K562 (cell line): ENCODE measurements around the gene UCHL5. TPM values are rescaled to one million over a fixed set of nuclear protein-coding genes. Genes with fewer than 3 reads are reported as not detected.
A peak's percentile ranks its signal among the peaks of the same experiment; 100 is the strongest.

ENCODE experiments used
- ARID2 ChIP-seq: fragments of 450-650 bp; IDR thresholded peaks from 2 replicates; pipeline ENCODE4 v1.6.1; 2017; ENCODE audit warnings: antibody characterized with exemption, mild to moderate bottlenecking
- ARID4B ChIP-seq: sonication (generic); formaldehyde crosslinking; IDR thresholded peaks from 2 replicates; pipeline ENCODE4 v1.8.0; 2022; ENCODE audit warnings: mild to moderate bottlenecking, missing genetic modification reagents
- ASH1L ChIP-seq: fragments of 450-650 bp; IDR thresholded peaks from 2 replicates; pipeline ENCODE4 v1.6.1; 2018; ENCODE audit warnings: borderline replicate concordance, mild to moderate bottlenecking, low read depth; ENCODE audit not compliant: partially characterized antibody
- CC2D1A ChIP-seq: fragments of 450-650 bp; IDR thresholded peaks from 2 replicates; pipeline ENCODE4 v1.6.1; 2017; ENCODE audit warnings: mild to moderate bottlenecking
- FOXJ3 ChIP-seq: sonication (generic); formaldehyde crosslinking; IDR thresholded peaks from 2 replicates; pipeline ENCODE4 v1.4.0; 2020; ENCODE audit warnings: mild to moderate bottlenecking, missing genetic modification reagents
- HCFC1 ChIP-seq: IDR thresholded peaks from 2 replicates; pipeline ENCODE4 v1.6.1; 2012; ENCODE audit warnings: low read depth, low read length, improper control_type of control experiment
- HEY1 ChIP-seq: fragments of 250-450 bp; sonication (Bioruptor Pico); IDR thresholded peaks from 2 replicates; pipeline ENCODE4 v1.5.0; 2020; ENCODE audit warnings: mild to moderate bottlenecking, moderate library complexity, borderline replicate concordance
- KHSRP ChIP-seq: fragments of 450-650 bp; IDR thresholded peaks from 2 replicates; pipeline ENCODE4 v1.6.1; 2017
- NONO ChIP-seq, 2 experiments: fragments of 200-400 bp in 1 of 2; fragments of 450-650 bp in 1 of 2; formaldehyde crosslinking in 1 of 2; IDR thresholded peaks; 2 replicates each; pipeline ENCODE4 v1.6.1; 2017; ENCODE audit warnings: low read depth in 2 of 2, mild to moderate bottlenecking in 2 of 2, moderate library complexity in 2 of 2, low read length in 1 of 2
- NR3C1 ChIP-seq: sonication (generic); formaldehyde crosslinking; IDR thresholded peaks from 2 replicates; pipeline ENCODE4 v1.8.1; 2022; ENCODE audit warnings: missing genetic modification reagents
- RBM39 ChIP-seq: fragments of 200-400 bp; formaldehyde crosslinking; optimal IDR thresholded peaks from 2 replicates; pipeline ENCODE3; 2018; ENCODE audit warnings: low read depth, low read length
- SMAD3 ChIP-seq: fragments of 450-650 bp; formaldehyde crosslinking; conservative IDR thresholded peaks from 2 replicates; pipeline ENCODE4 v1.4.0; 2020; ENCODE audit warnings: mild to moderate bottlenecking
- SMARCE1 ChIP-seq: fragments of 450-650 bp; IDR thresholded peaks from 2 replicates; pipeline ENCODE4 v1.7.1; 2016; ENCODE audit warnings: mild to moderate bottlenecking
- ZBTB1 ChIP-seq: sonication (generic); formaldehyde crosslinking; IDR thresholded peaks from 2 replicates; pipeline ENCODE4 v1.8.1; 2023; ENCODE audit warnings: missing genetic modification reagents, low read depth, mild to moderate bottlenecking, borderline replicate concordance
- ZNF644 ChIP-seq: fragments of 200-800 bp; sonication (Bioruptor generic); IDR thresholded peaks from 2 replicates; pipeline ENCODE4 v1.6.1; 2016; ENCODE audit warnings: low read depth, missing genetic modification characterization, missing compliant biosample characterization
- ZNF780A ChIP-seq: fragments of 250-450 bp; sonication (Bioruptor Pico); IDR thresholded peaks from 2 replicates; pipeline ENCODE4 v1.5.0; 2021; ENCODE audit warnings: mild to moderate bottlenecking
- polyA plus RNA-seq, 8 experiments: library from polyadenylated mRNA; depleted of rRNA in 4 of 8; stranded (reverse) in 5 of 8; unstranded in 3 of 8; fragments of >200 nt; fragmentation: Nextera tagmentation in 2 of 8; fragmentation: Illumina TruSeq in 1 of 8; extraction: Ambion mirVana in 2 of 8; extraction: Trizol in 1 of 8; gene quantifications; 2 replicates each; pipeline versions ENCODE4 v1.2.1 to v1.2.3, GENCODE V29; 2011 to 2014; ENCODE audit warnings: inconsistent platforms in 1 of 8, missing spikeins in 1 of 8
- total RNA-seq, 7 experiments: library from RNA; depleted of rRNA in 6 of 7; stranded (reverse); fragments of >200 nt in 6 of 7; fragmentation: Illumina TruSeq in 2 of 7; extraction: Trizol in 2 of 7; gene quantifications; 2 replicates each; pipeline versions ENCODE4 v1.2.1 to v1.2.3, GENCODE V29; 2011 to 2021; ENCODE audit warnings: low replicate concordance in 1 of 7
- TF ChIP-seq, protein P1 (sequence below): IDR thresholded peaks from 3 replicates; pipeline ENCODE4 v1.6.1; 2011; ENCODE audit warnings: borderline replicate concordance, mild to moderate bottlenecking; ENCODE audit not compliant: insufficient read length, insufficient read depth
- TF ChIP-seq, protein P2 (sequence below): fragments of 450-650 bp; IDR thresholded peaks from 2 replicates; pipeline ENCODE4 v1.6.1; 2017; ENCODE audit warnings: antibody characterized with exemption
- TF ChIP-seq, protein P3 (sequence below): fragments of 450-650 bp; conservative IDR thresholded peaks from 2 replicates; pipeline ENCODE4 v1.6.1; 2016; ENCODE audit warnings: missing genetic modification characterization, low read depth, mild to moderate bottlenecking, control low read depth, missing compliant biosample characterization

Gene UCHL5
- total and polyA plus RNA-seq, 9 of the 15 experiments (the other 6 are each of a cell fraction or from before 2014, with no cell fraction given), result 61.0 to 206 (median 122) TPM

GRCh38 chr1:193059282-193060114 lies at the start of gene UCHL5, which contains the start of gene RO60 (continued):
- TF ChIP-seq, protein P1, sequence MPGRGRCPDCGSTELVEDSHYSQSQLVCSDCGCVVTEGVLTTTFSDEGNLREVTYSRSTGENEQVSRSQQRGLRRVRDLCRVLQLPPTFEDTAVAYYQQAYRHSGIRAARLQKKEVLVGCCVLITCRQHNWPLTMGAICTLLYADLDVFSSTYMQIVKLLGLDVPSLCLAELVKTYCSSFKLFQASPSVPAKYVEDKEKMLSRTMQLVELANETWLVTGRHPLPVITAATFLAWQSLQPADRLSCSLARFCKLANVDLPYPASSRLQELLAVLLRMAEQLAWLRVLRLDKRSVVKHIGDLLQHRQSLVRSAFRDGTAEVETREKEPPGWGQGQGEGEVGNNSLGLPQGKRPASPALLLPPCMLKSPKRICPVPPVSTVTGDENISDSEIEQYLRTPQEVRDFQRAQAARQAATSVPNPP, result no peak
- TF ChIP-seq, protein P2, sequence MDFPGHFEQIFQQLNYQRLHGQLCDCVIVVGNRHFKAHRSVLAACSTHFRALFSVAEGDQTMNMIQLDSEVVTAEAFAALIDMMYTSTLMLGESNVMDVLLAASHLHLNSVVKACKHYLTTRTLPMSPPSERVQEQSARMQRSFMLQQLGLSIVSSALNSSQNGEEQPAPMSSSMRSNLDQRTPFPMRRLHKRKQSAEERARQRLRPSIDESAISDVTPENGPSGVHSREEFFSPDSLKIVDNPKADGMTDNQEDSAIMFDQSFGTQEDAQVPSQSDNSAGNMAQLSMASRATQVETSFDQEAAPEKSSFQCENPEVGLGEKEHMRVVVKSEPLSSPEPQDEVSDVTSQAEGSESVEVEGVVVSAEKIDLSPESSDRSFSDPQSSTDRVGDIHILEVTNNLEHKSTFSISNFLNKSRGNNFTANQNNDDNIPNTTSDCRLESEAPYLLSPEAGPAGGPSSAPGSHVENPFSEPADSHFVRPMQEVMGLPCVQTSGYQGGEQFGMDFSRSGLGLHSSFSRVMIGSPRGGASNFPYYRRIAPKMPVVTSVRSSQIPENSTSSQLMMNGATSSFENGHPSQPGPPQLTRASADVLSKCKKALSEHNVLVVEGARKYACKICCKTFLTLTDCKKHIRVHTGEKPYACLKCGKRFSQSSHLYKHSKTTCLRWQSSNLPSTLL, result no peak
- TF ChIP-seq KHSRP (no peak), NONO (IDR thresholded peaks at IDR 0.05; ENCODE audit: low read depth in 2 of 2, low read length in 1 of 2) (peak in 1 of 2 experiments; percentile 41; a peak in 2 of 4 replicates), HCFC1 (peak; percentile 92), ZNF644 (no peak), ZBTB1 (peak; percentile 76), HEY1 (CRISPR knock-in tag) (no peak), ARID2 (0 out of 2 replicates have a peak, but pooled peaks have one; percentile 40), ARID4B (CRISPR knock-in tag) (peak; percentile 92), RBM39 (no peak), FOXJ3 (CRISPR knock-in tag) (no peak), ZNF780A (CRISPR knock-in tag) (no peak), SMARCE1 (peak; percentile 67; the same call in 1 of the 2 replicates), CC2D1A (peak; percentile 73), ASH1L (no peak), SMAD3 (CRISPR knock-in tag) (peak; percentile 72; the same call in 1 of the 2 replicates), NR3C1 (CRISPR knock-in tag) (peak; percentile 71; the same call in 1 of the 2 replicates)
- TF ChIP-seq, protein P3, sequence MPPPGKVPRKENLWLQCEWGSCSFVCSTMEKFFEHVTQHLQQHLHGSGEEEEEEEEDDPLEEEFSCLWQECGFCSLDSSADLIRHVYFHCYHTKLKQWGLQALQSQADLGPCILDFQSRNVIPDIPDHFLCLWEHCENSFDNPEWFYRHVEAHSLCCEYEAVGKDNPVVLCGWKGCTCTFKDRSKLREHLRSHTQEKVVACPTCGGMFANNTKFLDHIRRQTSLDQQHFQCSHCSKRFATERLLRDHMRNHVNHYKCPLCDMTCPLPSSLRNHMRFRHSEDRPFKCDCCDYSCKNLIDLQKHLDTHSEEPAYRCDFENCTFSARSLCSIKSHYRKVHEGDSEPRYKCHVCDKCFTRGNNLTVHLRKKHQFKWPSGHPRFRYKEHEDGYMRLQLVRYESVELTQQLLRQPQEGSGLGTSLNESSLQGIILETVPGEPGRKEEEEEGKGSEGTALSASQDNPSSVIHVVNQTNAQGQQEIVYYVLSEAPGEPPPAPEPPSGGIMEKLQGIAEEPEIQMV (tag), result no peak
